ENCODE data around the gene RBM17. TPM values are rescaled to one million over a fixed set of nuclear protein-coding genes. Genes with fewer than 3 reads are reported as not detected.

The RBM17 gene
- total and polyA plus RNA-seq, 2 of the 4 experiments (the other 2 are of a cell fraction): 24.6 to 56.7 TPM

DNA sequence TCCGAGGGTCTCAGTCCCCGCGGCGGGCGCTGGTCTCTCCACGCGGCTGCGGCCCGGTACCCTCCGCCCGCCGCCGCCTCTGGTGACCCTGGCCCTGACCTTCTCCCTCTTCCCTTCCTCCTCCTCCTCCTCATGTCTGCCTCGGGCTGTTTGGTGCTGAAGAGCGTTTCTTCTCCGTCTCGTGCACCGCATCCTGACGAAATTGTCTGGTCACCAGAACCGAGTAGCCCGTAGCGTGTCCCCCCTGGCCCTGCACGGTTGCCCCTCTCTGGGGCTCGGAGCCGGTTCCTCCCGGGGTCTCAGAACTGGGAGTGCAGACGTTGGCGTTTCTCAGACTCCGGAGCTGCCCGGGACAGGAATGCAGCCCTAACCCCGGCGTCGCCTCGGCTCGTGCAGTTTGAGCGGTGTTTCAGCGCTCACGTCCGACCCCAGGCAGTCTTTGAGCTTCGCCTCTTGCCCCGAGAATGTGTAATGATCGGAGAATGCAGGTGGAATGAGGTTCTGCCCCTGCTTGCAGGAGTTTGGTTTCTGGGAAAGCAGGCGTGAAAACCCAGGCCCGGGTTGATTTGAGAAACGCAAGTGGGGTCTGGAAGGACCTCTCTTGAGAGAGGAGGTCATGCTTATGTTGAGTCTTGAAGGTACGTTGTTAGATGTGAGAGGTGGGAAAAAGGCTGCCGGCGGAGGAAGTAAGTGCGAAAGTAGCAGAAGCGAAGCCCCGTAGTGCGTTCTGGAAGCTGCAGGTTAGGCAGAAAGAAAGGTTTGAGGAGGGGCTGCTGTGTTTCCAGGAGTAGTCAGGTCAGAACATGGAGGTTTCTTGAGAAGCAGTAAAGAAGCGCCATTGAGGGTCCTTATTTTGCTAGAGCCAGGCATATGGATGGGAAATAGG, 743 bp downstream of the RBM17 start:
- H2AK9ac ChIP-seq (replicated peaks; ENCODE audit: low read depth, low read length, poor library complexity): peak overlapping the region; percentile 91
- intact Hi-C loops (cut with micrococcal nuclease): loop anchor here (2.0 kb wide), 2 partner anchors 75 to 141 kb away; no protein-coding TSS in a partner anchor
- peak overlapping the region; percentile 66 for H4K5ac ChIP-seq (ENCODE audit: low read depth, low read length)
- H3K27ac ChIP-seq (ENCODE audit: insufficient read depth, low read length): peak overlapping the region; percentile 91
- H3K9me3 ChIP-seq (ENCODE audit: control insufficient read depth, insufficient read depth, low read length): no peaks in the 10 kb centered on the region
- no peak overlapping the region for H2BK20ac ChIP-seq (ENCODE audit: low read depth, low read length)
- H3K4me3 ChIP-seq (ENCODE audit: insufficient read depth, low read depth, low read length): peak overlapping the region; percentile 99
- peaks cover 13% of the 10 kb centered on the region for H3K4me1 ChIP-seq (ENCODE audit: control insufficient read depth, insufficient read depth, low read length)
- peak overlapping the region; percentile 79 for H3K23ac ChIP-seq (ENCODE audit: low read depth, low read length)
- in situ Hi-C loops (cut with MboI; ENCODE audit: low sequenced_read_pairs): no loop called here
- no peaks in the 10 kb centered on the region for H3K36me3 ChIP-seq (ENCODE audit: control insufficient read depth, insufficient read depth, low read length)
- peaks cover 2 to 31% of the 10 kb centered on the region in 2 experiments for H3K79me1 ChIP-seq (ENCODE audit: low read depth in 1 of 2, low read length in 2 of 2)
- ChIA-PET POLR2A (ENCODE audit: unreplicated experiment) (no interaction called here), CTCF (interaction anchor here (0.6 to 1.7 kb wide), 2 partner anchors 144 to 312 kb away, joined by 5 read pairs; no protein-coding TSS in a partner anchor)
- H4K20me1 ChIP-seq (ENCODE audit: insufficient read depth, low read length): peaks cover 47% of the 10 kb centered on the region
- peak overlapping the region; percentile 22 for H2BK5ac ChIP-seq (ENCODE audit: low read depth, low read length, poor library complexity, severe bottlenecking)
- H3K14ac ChIP-seq (replicated peaks; ENCODE audit: low read depth, low read length): peak overlapping the region; percentile 81
- no peak for DNase-seq
- peak overlapping the region; percentile 38; the same call in 1 of the 2 replicates for H3K4ac ChIP-seq (ENCODE audit: low read depth, low read length)
- H2AFZ ChIP-seq (replicated peaks; ENCODE audit: low read length, poor library complexity): peak overlapping the region; percentile 87
- H3K9me1 ChIP-seq (ENCODE audit: insufficient read depth, low read length): no peaks in the 10 kb centered on the region
- peak overlapping the region; percentile 47 for H3K56ac ChIP-seq (ENCODE audit: extremely low read depth, insufficient read depth, low read length)
- dilution Hi-C loops (cut with HindIII; ENCODE audit: low sequenced_read_pairs, unreplicated experiment): no loop called here
- H3K4me2 ChIP-seq (ENCODE audit: low read depth, low read length): peak overlapping the region; percentile 99
- peak overlapping the region; percentile 43 to 85; a peak in 3 of 4 replicates for H4K8ac ChIP-seq (ENCODE audit: low read depth in 2 of 2, low read length in 2 of 2)
- ATAC-seq (ENCODE audit: low read depth): peak; percentile 8
- H3K18ac ChIP-seq (ENCODE audit: low read depth, low read length): 0 out of 2 replicates have a peak overlapping the region, but pooled peaks have one; percentile 42
- no peaks in the 10 kb centered on the region for H3K27me3 ChIP-seq (ENCODE audit: control insufficient read depth, insufficient read depth, low read length)
- H2BK120ac ChIP-seq (ENCODE audit: low read depth, low read length): no peak overlapping the region
- peak overlapping the region; percentile 59 for H2AK5ac ChIP-seq (ENCODE audit: low read depth, low read length)
- no peak overlapping the region for H2BK15ac ChIP-seq (ENCODE audit: low read depth, low read length)
- BruUV-seq (replicated peaks): TSS peak; percentile 13
- TF ChIP-seq BHLHE40 (IDR thresholded peaks at IDR 0.05; ENCODE audit: low read depth, low read length): peak; percentile 60; the same call in 1 of the 2 replicates
- no peak for TF ChIP-seq RCOR1 (IDR thresholded peaks at IDR 0.05; ENCODE audit: insufficient replicate concordance, low read length)
- peak overlapping the region; percentile 98 for H3K9ac ChIP-seq (ENCODE audit: low read depth, low read length)
- WGBS, 2 experiments (ENCODE audit: extremely low coverage in 2 of 2, insufficient read length in 1 of 2): 1% methylated on average over 29 of the region's 53 CpGs; no CpG with 5 or more reads in 1 of the 2 experiments
- H4K91ac ChIP-seq (ENCODE audit: insufficient read depth, low read depth, low read length): peak overlapping the region; percentile 76

Measured in IMR-90 (cell line).